ENCODE measurements around the gene RARRES1. TPM values are rescaled to one million over a fixed set of nuclear protein-coding genes. Genes with fewer than 3 reads are reported as not detected.
A peak's percentile ranks its signal among the peaks of the same experiment; 100 is the strongest.

The RARRES1 gene
- total RNA-seq, 6 experiments from 2014 or later, result 1.8 to 9.2 (median 7.0) TPM

DNA sequence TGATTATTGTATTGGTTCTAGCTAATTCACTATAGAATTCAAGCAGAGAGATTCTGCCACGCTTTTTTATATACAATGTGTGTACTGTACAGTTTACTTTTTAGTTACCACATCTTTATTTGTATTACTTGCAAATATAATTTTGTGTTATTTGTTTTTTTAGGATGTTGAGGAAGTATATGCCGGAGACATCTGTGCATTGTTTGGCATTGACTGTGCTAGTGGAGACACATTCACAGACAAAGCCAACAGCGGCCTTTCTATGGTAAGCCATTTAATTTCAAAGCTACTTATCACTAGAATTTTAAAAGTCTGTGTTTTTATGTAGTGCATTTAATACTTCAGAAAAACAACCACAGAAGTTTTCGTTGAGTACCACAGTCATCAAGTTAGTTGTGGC lies 71.5 kb downstream of the RARRES1 start:
- no peak overlapping the region for H3K27ac ChIP-seq
- no peaks in the 10 kb centered on the region for H3K4me1 ChIP-seq
- peaks cover 0 to 47% (median 16%) of the 10 kb centered on the region in 4 donors for H3K36me3 ChIP-seq
- no peak for TF ChIP-seq POLR2A (IDR thresholded peaks at IDR 0.05)
- TF ChIP-seq CTCF (IDR thresholded peaks at IDR 0.05), result no peak
- no peak for DNase-seq
- no peaks in the 10 kb centered on the region for H3K9me3 ChIP-seq
- H3K27me3 ChIP-seq, result no peaks in the 10 kb centered on the region
- H3K4me3 ChIP-seq, result no peak overlapping the region
- intact Hi-C loops (cut with DNase I), result loop anchor here in 1 of 2 donors (10.0 kb wide), 1 partner anchor 64 kb away; no protein-coding TSS in a partner anchor
- WGBS (ENCODE audit: insufficient coverage, low coverage, low lambda C conversion rate, missing lambda C conversion rate), result 86% methylated on average over 4 of the region's 4 CpGs
- no peak for ATAC-seq

DNA sequence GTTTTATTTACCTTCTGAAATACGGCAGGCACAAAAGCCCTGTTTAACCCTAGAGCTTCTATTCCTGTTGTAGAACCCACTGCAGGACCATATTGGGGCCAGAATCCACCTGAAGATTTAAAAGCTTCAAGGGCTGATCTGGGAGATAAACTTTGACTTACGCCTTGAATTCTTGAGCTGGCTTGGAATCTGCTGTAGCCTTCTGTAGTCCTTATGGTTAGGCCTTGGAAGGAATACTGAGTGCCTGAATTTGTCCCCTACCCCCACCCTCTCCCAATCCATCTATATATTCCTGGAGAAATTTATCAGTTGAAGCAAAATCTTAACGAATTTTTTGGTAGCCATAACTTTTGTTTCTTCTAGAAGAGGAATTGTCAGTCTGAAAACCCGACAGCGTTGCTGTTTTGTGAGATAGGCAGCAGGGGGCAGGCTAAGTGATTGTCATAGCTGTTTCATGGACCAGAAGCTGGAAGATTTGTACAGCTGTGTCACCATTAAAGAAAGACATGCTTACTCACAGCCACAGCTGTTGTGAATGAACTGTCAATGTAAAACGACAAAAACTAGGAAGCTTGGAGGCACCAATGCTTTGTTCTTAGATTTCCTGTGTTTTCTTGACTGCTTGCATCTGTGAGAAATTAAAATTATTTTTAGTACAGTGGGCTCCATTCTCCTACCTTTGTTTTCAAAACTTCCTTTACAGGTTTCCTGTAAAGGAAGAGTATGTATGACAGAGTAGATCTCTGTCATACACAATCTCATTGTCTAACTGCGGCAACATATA lies 72.6 kb downstream of the RARRES1 start:
- 35% methylated on average over 7 of the region's 7 CpGs for WGBS (ENCODE audit: insufficient coverage, low coverage, low lambda C conversion rate, missing lambda C conversion rate)
- Histone ChIP-seq H3K4me1 (no peaks in the 10 kb centered on the region), H3K36me3 (peaks cover 0 to 46% (median 16%) of the 10 kb centered on the region in 4 donors), H3K27me3 (no peaks in the 10 kb centered on the region), H3K9me3 (no peaks in the 10 kb centered on the region), H3K27ac (peak overlapping the region in 1 of 3 donors; percentile 8), H3K4me3 (no peak overlapping the region)
- DNase-seq (peak in 1 of 3 donors; percentile 56), ATAC-seq (peak; percentile 87 to 97 (median 92))
- intact Hi-C loops (cut with DNase I), result loop anchor here in 1 of 2 donors (10.0 kb wide), 1 partner anchor 65 kb away; no protein-coding TSS in a partner anchor
- TF ChIP-seq CTCF (IDR thresholded peaks at IDR 0.05) (peak; percentile 56 to 72 (median 68)), POLR2A (IDR thresholded peaks at IDR 0.05) (no peak)

- intact Hi-C loops (cut with DNase I), result no loop called here
- ATAC-seq, result no peak
- Histone ChIP-seq H3K4me3 (no peak overlapping the region), H3K36me3 (peaks cover 0 to 52% (median 18%) of the 10 kb centered on the region in 4 donors), H3K27me3 (no peaks in the 10 kb centered on the region), H3K27ac (no peak overlapping the region), H3K9me3 (no peaks in the 10 kb centered on the region), H3K4me1 (no peaks in the 10 kb centered on the region)
- TF ChIP-seq CTCF (IDR thresholded peaks at IDR 0.05), result no peak
- WGBS (ENCODE audit: insufficient coverage, low coverage, low lambda C conversion rate, missing lambda C conversion rate), result 84% methylated on average over 7 of the region's 7 CpGs
- no peak for DNase-seq
Observed at GRCh38 chr3:158658889-158659288, 73.4 kb downstream of the RARRES1 start.

DNA sequence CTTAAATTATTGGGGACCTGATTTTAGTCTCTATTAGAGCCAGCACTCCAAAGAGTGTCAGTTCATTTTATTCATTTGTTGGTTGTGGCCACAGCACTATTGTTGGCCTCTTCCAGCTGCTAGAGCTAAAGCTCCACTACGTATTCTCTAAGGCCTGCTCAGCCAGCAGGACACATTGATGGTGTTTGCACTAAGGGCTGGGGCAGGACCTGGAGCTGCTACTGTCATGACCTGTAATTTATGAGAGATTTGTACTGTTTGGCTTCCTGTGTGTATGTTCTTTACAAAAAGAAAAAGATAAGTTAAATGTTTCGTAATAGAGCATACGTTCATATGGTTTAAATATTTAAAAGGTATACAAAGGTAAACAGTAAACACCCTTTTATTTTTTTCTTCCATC lies 79.8 kb downstream of the RARRES1 start:
- no peak for ATAC-seq

More for the DNA sequence above, 79.8 kb downstream of the RARRES1 start:
- WGBS (ENCODE audit: insufficient coverage, low coverage, low lambda C conversion rate, missing lambda C conversion rate), result 66% methylated on average over 3 of the region's 3 CpGs
- Histone ChIP-seq H3K9me3 (no peaks in the 10 kb centered on the region), H3K4me1 (no peaks in the 10 kb centered on the region), H3K27me3 (no peaks in the 10 kb centered on the region), H3K27ac (no peak overlapping the region), H3K36me3 (peaks cover 0 to 49% (median 9%) of the 10 kb centered on the region in 4 donors), H3K4me3 (no peak overlapping the region)
- intact Hi-C loops (cut with DNase I), result no loop called here
- DNase-seq, result no peak
- TF ChIP-seq POLR2A (IDR thresholded peaks at IDR 0.05) (no peak), CTCF (IDR thresholded peaks at IDR 0.05) (no peak)
